T follicular helper cell (primary cell): ENCODE results near the gene CAPN9.

Experiments
- DNase-seq: peaks from one replicate; pipeline ENCODE4 v3.0.0-alpha.2; 2020; ENCODE audit warnings: low read depth

Gene CAPN9

DNA sequence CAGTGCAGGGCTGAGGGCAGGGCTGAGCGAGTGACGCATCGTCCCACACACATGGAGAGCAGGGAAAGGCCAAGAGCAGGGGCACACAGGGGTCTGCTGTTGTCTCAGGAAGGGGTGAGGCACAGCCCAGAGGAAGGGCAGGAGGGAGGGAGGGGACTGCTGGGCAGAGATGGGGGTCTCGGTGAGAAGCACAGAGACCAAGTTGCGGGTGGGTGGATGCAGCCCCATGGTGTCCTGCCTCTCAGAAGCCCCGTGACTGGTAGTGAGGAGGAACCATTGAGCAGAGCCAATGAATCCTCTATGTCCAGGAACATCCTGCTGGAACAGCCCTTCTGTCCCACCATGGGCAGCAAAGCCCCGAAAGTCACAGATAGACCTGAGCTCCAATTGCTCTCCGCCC, 103.4 kb downstream of the CAPN9 start:
- no peak for DNase-seq

DNA sequence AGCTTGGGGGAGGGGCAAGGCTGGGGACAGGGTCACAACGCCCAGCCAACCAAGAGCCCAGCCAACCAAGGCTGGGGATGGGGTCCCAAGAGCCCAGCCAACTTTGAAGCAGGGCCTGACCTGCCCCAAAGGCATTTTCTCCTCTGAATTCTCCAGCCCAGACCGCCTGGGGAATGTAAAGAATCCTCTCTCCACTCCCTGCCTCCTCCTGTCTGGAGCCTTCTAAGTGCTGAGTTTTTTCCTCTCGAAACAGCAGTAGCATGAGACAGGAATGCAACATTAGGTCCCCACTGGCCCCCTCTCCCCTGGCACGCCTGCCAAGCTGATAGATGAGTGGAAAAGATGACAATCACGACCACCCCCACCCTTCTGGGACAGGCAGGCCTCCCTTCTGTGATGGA, 104.1 kb downstream of the CAPN9 start:
- no peak for DNase-seq
